Measurements from ENCODE around the gene ADCY1. TPM values are rescaled to one million over a fixed set of nuclear protein-coding genes. Genes with fewer than 3 reads are reported as not detected.

ADCY1 gene
- total RNA-seq, 3 donors from 2014 or later (not counting 1 experiment from before 2014, with no cell fraction given) = 0.02 to 0.15 TPM; not detected in 1

- ATAC-seq (no peak), DNase-seq (no peak)
- intact Hi-C loops (cut with micrococcal nuclease) = no loop called here
- Histone ChIP-seq H3K9me3 (ENCODE audit: control insufficient read depth, insufficient read depth, low read length) (no peaks in the 10 kb centered on the region), H3K4me3 (ENCODE audit: low read length) (no peak overlapping the region), H3K4me1 (ENCODE audit: control insufficient read depth, insufficient read depth, low read length) (no peaks in the 10 kb centered on the region), H3K27ac (ENCODE audit: low read length) (no peak overlapping the region), H3K27me3 (ENCODE audit: control insufficient read depth, insufficient read depth, low read length) (no peaks in the 10 kb centered on the region), H3K36me3 (ENCODE audit: control insufficient read depth, insufficient read depth, low read length) (no peaks in the 10 kb centered on the region)
- 91% methylated on average over 8 of the region's 8 CpGs for WGBS (ENCODE audit: insufficient coverage)
- no peak overlapping the region for H3K27ac Mint-ChIP-seq
- TF ChIP-seq, protein P1, sequence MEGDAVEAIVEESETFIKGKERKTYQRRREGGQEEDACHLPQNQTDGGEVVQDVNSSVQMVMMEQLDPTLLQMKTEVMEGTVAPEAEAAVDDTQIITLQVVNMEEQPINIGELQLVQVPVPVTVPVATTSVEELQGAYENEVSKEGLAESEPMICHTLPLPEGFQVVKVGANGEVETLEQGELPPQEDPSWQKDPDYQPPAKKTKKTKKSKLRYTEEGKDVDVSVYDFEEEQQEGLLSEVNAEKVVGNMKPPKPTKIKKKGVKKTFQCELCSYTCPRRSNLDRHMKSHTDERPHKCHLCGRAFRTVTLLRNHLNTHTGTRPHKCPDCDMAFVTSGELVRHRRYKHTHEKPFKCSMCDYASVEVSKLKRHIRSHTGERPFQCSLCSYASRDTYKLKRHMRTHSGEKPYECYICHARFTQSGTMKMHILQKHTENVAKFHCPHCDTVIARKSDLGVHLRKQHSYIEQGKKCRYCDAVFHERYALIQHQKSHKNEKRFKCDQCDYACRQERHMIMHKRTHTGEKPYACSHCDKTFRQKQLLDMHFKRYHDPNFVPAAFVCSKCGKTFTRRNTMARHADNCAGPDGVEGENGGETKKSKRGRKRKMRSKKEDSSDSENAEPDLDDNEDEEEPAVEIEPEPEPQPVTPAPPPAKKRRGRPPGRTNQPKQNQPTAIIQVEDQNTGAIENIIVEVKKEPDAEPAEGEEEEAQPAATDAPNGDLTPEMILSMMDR (IDR thresholded peaks at IDR 0.05) = no peak
- H3K9me3 Mint-ChIP-seq = no peaks in the 10 kb centered on the region
- no peaks in the 10 kb centered on the region for H3K4me1 Mint-ChIP-seq
- no peaks in the 10 kb centered on the region for H3K27me3 Mint-ChIP-seq (ENCODE audit: low read depth in 2 of 2)
- H3K36me3 Mint-ChIP-seq = no peaks in the 10 kb centered on the region
- no peak overlapping the region for H3K4me3 Mint-ChIP-seq
Measured at GRCh38 chr7:45593877-45594276, 19.7 kb downstream of the ADCY1 start.

GRCh38 chr7:45594745-45595535 is 20.8 kb downstream of the ADCY1 start:
- Mint-ChIP-seq H3K9me3 (no peaks in the 10 kb centered on the region), H3K36me3 (no peaks in the 10 kb centered on the region), H3K27me3 (ENCODE audit: low read depth in 2 of 2) (no peaks in the 10 kb centered on the region), H3K4me3 (no peak overlapping the region), H3K4me1 (no peaks in the 10 kb centered on the region), H3K27ac (no peak overlapping the region)
- intact Hi-C loops (cut with micrococcal nuclease) = no loop called here
- DNase-seq = no peak
- TF ChIP-seq, protein P1 (IDR thresholded peaks at IDR 0.05) = no peak
- Histone ChIP-seq H3K4me1 (ENCODE audit: control insufficient read depth, insufficient read depth, low read length) (no peaks in the 10 kb centered on the region), H3K9me3 (ENCODE audit: control insufficient read depth, insufficient read depth, low read length) (no peaks in the 10 kb centered on the region), H3K27me3 (ENCODE audit: control insufficient read depth, insufficient read depth, low read length) (no peaks in the 10 kb centered on the region), H3K4me3 (ENCODE audit: low read length) (no peak overlapping the region), H3K36me3 (ENCODE audit: control insufficient read depth, insufficient read depth, low read length) (no peaks in the 10 kb centered on the region), H3K27ac (ENCODE audit: low read length) (no peak overlapping the region)
- 91% methylated on average over 6 of the region's 7 CpGs for WGBS (ENCODE audit: insufficient coverage)
- ATAC-seq = no peak

DNA sequence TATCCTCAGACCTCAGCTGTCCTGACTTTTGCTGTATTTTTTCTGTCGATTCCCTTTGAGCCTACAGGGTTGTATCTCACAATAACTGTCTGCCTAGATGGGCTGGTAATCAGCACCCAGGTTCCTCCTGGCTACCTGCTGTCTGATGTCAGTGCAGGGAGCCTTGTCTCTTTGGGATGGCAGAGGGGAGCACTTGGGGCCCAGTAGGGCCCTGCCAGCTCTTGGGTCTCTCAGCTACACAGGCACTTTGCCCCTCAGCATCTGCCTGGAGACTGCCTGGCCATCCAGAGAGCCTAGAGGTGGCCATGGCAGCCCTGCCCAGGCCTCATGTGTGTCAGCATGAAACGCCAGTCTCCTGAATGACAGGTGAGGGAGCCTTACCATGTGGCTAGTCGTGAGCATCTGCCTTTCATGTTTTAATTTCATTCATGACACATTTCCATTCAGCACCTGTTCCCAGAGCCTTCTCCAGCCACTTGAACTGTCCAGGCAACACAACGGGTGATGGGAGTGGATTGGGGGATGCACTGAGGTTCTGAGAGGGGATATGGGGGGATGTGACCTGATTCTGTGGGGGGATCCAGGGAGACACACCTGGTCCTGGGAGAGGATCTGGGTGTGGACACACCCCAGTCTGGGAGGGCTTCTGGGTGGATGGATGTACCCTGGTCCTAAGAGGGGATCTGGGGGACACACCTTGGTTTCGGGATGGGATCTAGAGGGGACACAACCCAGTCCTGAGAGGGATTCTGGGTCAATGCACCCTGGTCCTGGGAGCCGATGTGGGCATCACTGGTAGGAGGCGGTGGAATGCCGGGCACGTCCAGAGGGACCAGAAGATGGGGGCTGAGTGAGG is 21.9 kb downstream of the ADCY1 start:
- Histone ChIP-seq H3K27me3 (ENCODE audit: control insufficient read depth, insufficient read depth, low read length) (no peaks in the 10 kb centered on the region), H3K4me1 (ENCODE audit: control insufficient read depth, insufficient read depth, low read length) (no peaks in the 10 kb centered on the region), H3K9me3 (ENCODE audit: control insufficient read depth, insufficient read depth, low read length) (no peaks in the 10 kb centered on the region), H3K27ac (ENCODE audit: low read length) (no peak overlapping the region), H3K4me3 (ENCODE audit: low read length) (no peak overlapping the region), H3K36me3 (ENCODE audit: control insufficient read depth, insufficient read depth, low read length) (no peaks in the 10 kb centered on the region)
- Mint-ChIP-seq H3K4me3 (no peak overlapping the region), H3K9me3 (no peaks in the 10 kb centered on the region), H3K4me1 (no peaks in the 10 kb centered on the region), H3K36me3 (no peaks in the 10 kb centered on the region), H3K27ac (no peak overlapping the region), H3K27me3 (ENCODE audit: low read depth in 2 of 2) (no peaks in the 10 kb centered on the region)
- no peak for ATAC-seq
- WGBS (ENCODE audit: insufficient coverage) = 90% methylated on average over 9 of the region's 9 CpGs
- DNase-seq = peak in 1 of 2 donors; percentile 7
- intact Hi-C loops (cut with micrococcal nuclease) = no loop called here
- TF ChIP-seq, protein P1 (IDR thresholded peaks at IDR 0.05) = no peak
